ENCODE measurements around the gene ARHGEF4. TPM values are rescaled to one million over a fixed set of nuclear protein-coding genes. Genes with fewer than 3 reads are reported as not detected.

Gene ARHGEF4
- total RNA-seq, 2 donors from 2014 or later: 2.8 to 6.5 TPM

- Histone ChIP-seq H3K4me1 (ENCODE audit: control insufficient read depth in 1 of 2, low read depth in 2 of 2) (no peaks in the 10 kb centered on the region), H3K9me3 (no peaks in the 10 kb centered on the region), H3K4me3 (no peak overlapping the region), H3K36me3 (no peaks in the 10 kb centered on the region), H3K27me3 (replicated peaks; ENCODE audit: insufficient read depth) (no peaks in the 10 kb centered on the region), H3K27ac (no peak overlapping the region)
- no peak for DNase-seq (ENCODE audit: low spot score)
- no peak for TF ChIP-seq CTCF (IDR thresholded peaks at IDR 0.05)
- ATAC-seq (ENCODE audit: insufficient number of reproducible peaks, low FRiP score, low read depth): no peak
Observed at GRCh38 chr2:130846233-130846632, 9.5 kb downstream of the ARHGEF4 start.

GRCh38 chr2:130846686-130847375 is 10.1 kb downstream of the ARHGEF4 start:
- Histone ChIP-seq H3K4me1 (ENCODE audit: control insufficient read depth in 1 of 2, low read depth in 2 of 2) (no peaks in the 10 kb centered on the region), H3K27me3 (replicated peaks; ENCODE audit: insufficient read depth) (no peaks in the 10 kb centered on the region)
- no peak for TF ChIP-seq CTCF (IDR thresholded peaks at IDR 0.05)

GRCh38 chr2:130847776-130848525 is 11.2 kb downstream of the ARHGEF4 start:
- Histone ChIP-seq H3K4me1 (ENCODE audit: control insufficient read depth in 1 of 2, low read depth in 2 of 2) (no peaks in the 10 kb centered on the region), H3K9me3 (no peaks in the 10 kb centered on the region), H3K36me3 (no peaks in the 10 kb centered on the region), H3K4me3 (no peak overlapping the region), H3K27me3 (replicated peaks; ENCODE audit: insufficient read depth) (no peaks in the 10 kb centered on the region), H3K27ac (no peak overlapping the region)
- TF ChIP-seq CTCF (IDR thresholded peaks at IDR 0.05): no peak
- DNase-seq (ENCODE audit: low spot score) (no peak), ATAC-seq (ENCODE audit: insufficient number of reproducible peaks, low FRiP score, low read depth) (no peak)

More at GRCh38 chr2:130846686-130847375, 10.1 kb downstream of the ARHGEF4 start:
- H3K4me3 ChIP-seq: no peak overlapping the region
- H3K9me3 ChIP-seq: no peaks in the 10 kb centered on the region
- H3K36me3 ChIP-seq: no peaks in the 10 kb centered on the region
- no peak for DNase-seq (ENCODE audit: low spot score)
- ATAC-seq (ENCODE audit: insufficient number of reproducible peaks, low FRiP score, low read depth): no peak
- no peak overlapping the region for H3K27ac ChIP-seq

- DNase-seq (ENCODE audit: low spot score) (no peak), ATAC-seq (ENCODE audit: insufficient number of reproducible peaks, low FRiP score, low read depth) (no peak)
- no peaks in the 10 kb centered on the region for H3K9me3 ChIP-seq
- H3K4me1 ChIP-seq (ENCODE audit: control insufficient read depth in 1 of 2, low read depth in 2 of 2): no peaks in the 10 kb centered on the region
- no peak overlapping the region for H3K27ac ChIP-seq
- TF ChIP-seq CTCF (IDR thresholded peaks at IDR 0.05): no peak
- no peaks in the 10 kb centered on the region for H3K36me3 ChIP-seq
- H3K4me3 ChIP-seq: no peak overlapping the region
- no peaks in the 10 kb centered on the region for H3K27me3 ChIP-seq (replicated peaks; ENCODE audit: insufficient read depth)
Observed at GRCh38 chr2:130848526-130849210, 12.0 kb downstream of the ARHGEF4 start.

All from thoracic aorta (tissue), 2 donors.